K562 (cell line): ENCODE measurements around the gene CASP7. TPM values are rescaled to one million over a fixed set of nuclear protein-coding genes. Genes with fewer than 3 reads are reported as not detected.

ENCODE experiments used
- ATAC-seq: fragments of 200-7000 bp; cut with Tn5 transposase; 3 replicates; pipeline ENCODE4 v1.9.1; 2020; ENCODE audit warnings: moderate library complexity
- BruUV-seq: library from RNA; stranded (reverse); fragments of 400-500 nt; replicated peaks from 2 replicates; lab custom pipeline; 2021; lab: Mats Ljungman, UMichigan
- CTCF ChIA-PET: fragments of 300-600 bp; formaldehyde crosslinking; extraction: SDS; loops from one replicate; lab custom pipeline; 2021; ENCODE audit warnings: low intra/inter-chr PET ratio; lab: Yijun Ruan, JAX
- POLR2A ChIA-PET: fragments of 300-600, 350-650 bp; sonication (Branson Sonifier 250); formaldehyde crosslinking; extraction: SDS; loops from one replicate; lab custom pipeline; 2021; ENCODE audit warnings: antibody characterized with exemption, inconsistent platforms; lab: Yijun Ruan, JAX
- DNase-seq, 4 experiments: peaks; one replicate each; pipeline versions ENCODE4 v3.0.0 to v3.0.0-alpha.2; 2011 to 2018; ENCODE audit warnings: low spot score in 3 of 4, mixed read lengths in 3 of 4; ENCODE audit errors: extremely low read depth in 1 of 4
- FAIRE-seq: peaks from 2 replicates; lab custom pipeline; 2011; peaks lifted over from hg19 to GRCh38; lab: Jason Lieb, UNC
- H2AFZ ChIP-seq: 2 replicates; pipeline ENCODE4 v1.6.0; 2011; ENCODE audit warnings: low read depth, low read length, control low read depth, inconsistent platforms
- H3K27ac ChIP-seq: fragments of 200-600 bp; 3 replicates; pipeline ENCODE4 v1.8.0; 2011; ENCODE audit warnings: low read depth, mild to moderate bottlenecking, control low read depth, inconsistent platforms, low read length, moderate library complexity, mixed read lengths; ENCODE audit errors: extremely low read depth
- H3K27me3 ChIP-seq, 2 experiments: fragments of 300-600 bp in 1 of 2; 2 replicates in 1 of 2; 3 replicates in 1 of 2; pipeline versions ENCODE4 v1.6.0 to v1.8.0; 2011; ENCODE audit warnings: inconsistent platforms in 2 of 2, low read length in 2 of 2, mild to moderate bottlenecking in 1 of 2, mixed read lengths in 1 of 2, moderate library complexity in 1 of 2; ENCODE audit not compliant: control insufficient read depth in 2 of 2, insufficient read depth in 2 of 2
- H3K36me3 ChIP-seq: fragments of 300-600 bp; 3 replicates; pipeline ENCODE4 v1.8.0; 2011; ENCODE audit warnings: mild to moderate bottlenecking, low read length, inconsistent platforms; ENCODE audit not compliant: control insufficient read depth, insufficient read depth
- H3K4me1 ChIP-seq, 2 experiments: fragments of 200-600 bp in 1 of 2; replicated peaks in 1 of 2; 2 replicates in 1 of 2; 3 replicates in 1 of 2; pipeline versions ENCODE4 v1.5.1 to v1.8.0; 2011; ENCODE audit warnings: inconsistent platforms in 2 of 2, low read length in 2 of 2, mild to moderate bottlenecking in 1 of 2, mixed read lengths in 1 of 2, moderate library complexity in 1 of 2; ENCODE audit not compliant: control insufficient read depth in 2 of 2, insufficient read depth in 2 of 2
- H3K4me2 ChIP-seq: 2 replicates; pipeline ENCODE4 v1.6.1; 2011; ENCODE audit warnings: low read length, control low read depth, inconsistent platforms, mixed read lengths; ENCODE audit not compliant: insufficient read depth
- H3K4me3 ChIP-seq: fragments of 200-600 bp; sonication (generic), shearing (Covaris generic); 2 replicates; pipeline ENCODE4 v1.5.1; 2016; ENCODE audit warnings: control low read depth, inconsistent platforms
- H3K79me2 ChIP-seq: fragments of 200-600 bp; 3 replicates; pipeline ENCODE4 v1.8.0; 2011; ENCODE audit warnings: low read length, inconsistent platforms; ENCODE audit not compliant: control insufficient read depth, insufficient read depth
- H3K9ac ChIP-seq, 2 experiments: 2 replicates each; pipeline versions ENCODE4 v1.6.0 to v1.6.1; 2011; ENCODE audit warnings: low read depth in 2 of 2, low read length in 2 of 2, control low read depth in 1 of 2, inconsistent platforms in 1 of 2, mild to moderate bottlenecking in 1 of 2, mixed read lengths in 1 of 2; ENCODE audit not compliant: insufficient read depth in 1 of 2
- H3K9me1 ChIP-seq: one replicate; pipeline ENCODE4 v1.6.0; 2011; ENCODE audit warnings: inconsistent platforms, mild to moderate bottlenecking, low read length, moderate library complexity; ENCODE audit not compliant: control insufficient read depth, insufficient read depth
- H3K9me3 ChIP-seq: replicated peaks from 2 replicates; pipeline ENCODE4 v1.5.1; 2011; ENCODE audit warnings: low read depth, low read length, inconsistent platforms; ENCODE audit not compliant: control insufficient read depth, insufficient read depth
- H4K20me1 ChIP-seq: replicated peaks from 2 replicates; pipeline ENCODE4 v1.6.1; 2011; ENCODE audit warnings: low read length, inconsistent platforms, mixed read lengths; ENCODE audit not compliant: control insufficient read depth, insufficient read depth
- DNMT1 ChIP-seq: fragments of 450-650 bp; IDR thresholded peaks from 2 replicates; pipeline ENCODE4 v1.6.1; 2016; ENCODE audit warnings: antibody characterized with exemption, mild to moderate bottlenecking
- HDGF ChIP-seq: fragments of 450-650 bp; IDR thresholded peaks from 2 replicates; pipeline ENCODE4 v1.6.1; 2016
- HEY1 ChIP-seq: fragments of 250-450 bp; sonication (Bioruptor Pico); IDR thresholded peaks from 2 replicates; pipeline ENCODE4 v1.5.0; 2020; ENCODE audit warnings: mild to moderate bottlenecking, moderate library complexity, borderline replicate concordance
- KDM2B ChIP-seq: fragments of 250-450 bp; sonication (Bioruptor Pico); IDR thresholded peaks from 2 replicates; pipeline ENCODE4 v1.8.0; 2021; ENCODE audit warnings: mild to moderate bottlenecking, moderate library complexity
- MIER1 ChIP-seq: fragments of 450-650 bp; IDR thresholded peaks from 2 replicates; pipeline ENCODE4 v1.6.1; 2016; ENCODE audit warnings: antibody characterized with exemption, mild to moderate bottlenecking, low read depth
- NR2F6 ChIP-seq: fragments of 450-650 bp; formaldehyde crosslinking; IDR thresholded peaks from 2 replicates; pipeline ENCODE4 v1.4.0; 2020; ENCODE audit warnings: mild to moderate bottlenecking
- PTTG1 ChIP-seq: fragments of 450-650 bp; IDR thresholded peaks from 2 replicates; pipeline ENCODE4 v1.6.1; 2016; ENCODE audit warnings: low read depth, mild to moderate bottlenecking, missing genetic modification characterization, missing compliant biosample characterization
- SREBF1 ChIP-seq: fragments of 150-350 bp; IDR thresholded peaks from 2 replicates; pipeline ENCODE4 v1.6.1; 2014; ENCODE audit warnings: antibody characterized with exemption, low read depth, low read length, borderline replicate concordance
- STAT5A ChIP-seq: IDR thresholded peaks from 2 replicates; pipeline ENCODE4 v1.6.1; 2012; ENCODE audit warnings: low read length, inconsistent platforms, borderline replicate concordance
- TCF3 ChIP-seq: sonication (generic); formaldehyde crosslinking; IDR thresholded peaks from 2 replicates; pipeline ENCODE4 v1.4.0; 2020; ENCODE audit warnings: mild to moderate bottlenecking, missing genetic modification reagents
- ZBTB7A ChIP-seq: IDR thresholded peaks from 2 replicates; pipeline ENCODE4 v1.6.1; 2011; ENCODE audit warnings: low read depth, mild to moderate bottlenecking, low read length, moderate library complexity, borderline replicate concordance; ENCODE audit not compliant: control insufficient read depth
- ZNF444 ChIP-seq: fragments of 250-450 bp; sonication (Bioruptor Pico); IDR thresholded peaks from 2 replicates; pipeline ENCODE4 v1.4.0; 2020; ENCODE audit warnings: mild to moderate bottlenecking, moderate library complexity
- WGBS: fragments of 100-300 bp; shearing (Covaris generic); methylation state at CpG from one replicate; pipeline ENCODE4 v1.1.6; 2016; ENCODE audit warnings: low coverage, mixed read lengths; ENCODE audit not compliant: insufficient coverage; ENCODE audit errors: missing lambda C conversion rate; 5-methylcytosine and 5-hydroxymethylcytosine counted together
- in situ Hi-C: fragments of 300-500 bp; cut with MboI; formaldehyde crosslinking; loops from 4 replicates; pipeline ENCODE4 v1.15.0; 2018; ENCODE audit warnings: inconsistent platforms, mixed read lengths
- intact Hi-C: fragments of 100-400 bp; cut with micrococcal nuclease; formaldehyde crosslinking; loops from 2 replicates; pipeline ENCODE4 v1.14.2; 2022
- polyA plus RNA-seq, 8 experiments: library from polyadenylated mRNA; depleted of rRNA in 4 of 8; stranded (reverse) in 5 of 8; unstranded in 3 of 8; fragments of >200 nt; fragmentation: Nextera tagmentation in 2 of 8; fragmentation: Illumina TruSeq in 1 of 8; extraction: Ambion mirVana in 2 of 8; extraction: Trizol in 1 of 8; gene quantifications; 2 replicates each; pipeline versions ENCODE4 v1.2.1 to v1.2.3, GENCODE V29; 2011 to 2014; ENCODE audit warnings: inconsistent platforms in 1 of 8, missing spikeins in 1 of 8
- total RNA-seq, 7 experiments: library from RNA; depleted of rRNA in 6 of 7; stranded (reverse); fragments of >200 nt in 6 of 7; fragmentation: Illumina TruSeq in 2 of 7; extraction: Trizol in 2 of 7; gene quantifications; 2 replicates each; pipeline versions ENCODE4 v1.2.1 to v1.2.3, GENCODE V29; 2011 to 2021; ENCODE audit warnings: low replicate concordance in 1 of 7
- TF ChIP-seq, protein P1 (sequence below): fragments of 450-650 bp; IDR thresholded peaks from 2 replicates; pipeline ENCODE4 v1.7.1; 2018; ENCODE audit warnings: mild to moderate bottlenecking, low read depth; ENCODE audit not compliant: partially characterized antibody
- TF ChIP-seq, protein P2 (sequence below): fragments of 450-650 bp; formaldehyde crosslinking; IDR thresholded peaks from 2 replicates; pipeline ENCODE4 v1.4.0; 2022; ENCODE audit warnings: missing genetic modification characterization
- TF ChIP-seq, protein P3 (sequence below): fragments of 250-450 bp; sonication (Bioruptor Pico); IDR thresholded peaks from 2 replicates; pipeline ENCODE4 v1.8.0; 2022; ENCODE audit warnings: inconsistent platforms, mild to moderate bottlenecking, moderate library complexity, borderline replicate concordance

The CASP7 gene
- total and polyA plus RNA-seq, 9 of the 15 experiments (the other 6 are each of a cell fraction or from before 2014, with no cell fraction given): 2.2 to 23.3 (median 9.0) TPM

DNA sequence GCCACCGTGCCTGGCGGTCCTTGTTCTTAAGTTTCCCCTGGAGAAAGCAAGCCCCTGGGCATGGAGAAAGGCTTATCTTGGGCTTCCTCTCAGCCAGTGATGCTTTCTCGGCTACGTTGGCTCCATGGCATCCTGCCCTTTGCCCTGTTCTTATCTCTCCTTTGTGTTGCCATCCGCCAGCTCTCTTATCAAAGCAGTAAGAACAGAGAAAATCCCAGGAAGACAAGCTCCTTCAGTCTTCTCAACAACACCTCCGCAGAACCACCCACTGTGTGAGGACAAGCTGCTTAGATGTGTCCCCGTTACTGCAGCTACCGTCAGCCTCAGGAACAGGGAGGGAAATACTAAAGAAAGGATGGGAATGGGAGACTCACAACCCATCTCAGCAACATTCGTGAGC lies 75.1 kb downstream of the CASP7 start:
- FAIRE-seq: no peak
- ChIA-PET POLR2A (interaction anchor here (0.7 kb wide), 1 partner anchor 14 kb away, joined by 3 read pairs; no protein-coding TSS in a partner anchor), CTCF (no interaction called here)
- H3K9me1 ChIP-seq: no peaks in the 10 kb centered on the region
- TF ChIP-seq TCF3 (CRISPR knock-in tag) (no peak), STAT5A (no peak), NR2F6 (CRISPR knock-in tag) (no peak), HEY1 (CRISPR knock-in tag) (no peak), ZBTB7A (no peak), KDM2B (no peak), DNMT1 (no peak), SREBF1 (no peak), HDGF (no peak), ZNF444 (no peak), MIER1 (no peak), PTTG1 (tag) (no peak)
- TF ChIP-seq, protein P1, sequence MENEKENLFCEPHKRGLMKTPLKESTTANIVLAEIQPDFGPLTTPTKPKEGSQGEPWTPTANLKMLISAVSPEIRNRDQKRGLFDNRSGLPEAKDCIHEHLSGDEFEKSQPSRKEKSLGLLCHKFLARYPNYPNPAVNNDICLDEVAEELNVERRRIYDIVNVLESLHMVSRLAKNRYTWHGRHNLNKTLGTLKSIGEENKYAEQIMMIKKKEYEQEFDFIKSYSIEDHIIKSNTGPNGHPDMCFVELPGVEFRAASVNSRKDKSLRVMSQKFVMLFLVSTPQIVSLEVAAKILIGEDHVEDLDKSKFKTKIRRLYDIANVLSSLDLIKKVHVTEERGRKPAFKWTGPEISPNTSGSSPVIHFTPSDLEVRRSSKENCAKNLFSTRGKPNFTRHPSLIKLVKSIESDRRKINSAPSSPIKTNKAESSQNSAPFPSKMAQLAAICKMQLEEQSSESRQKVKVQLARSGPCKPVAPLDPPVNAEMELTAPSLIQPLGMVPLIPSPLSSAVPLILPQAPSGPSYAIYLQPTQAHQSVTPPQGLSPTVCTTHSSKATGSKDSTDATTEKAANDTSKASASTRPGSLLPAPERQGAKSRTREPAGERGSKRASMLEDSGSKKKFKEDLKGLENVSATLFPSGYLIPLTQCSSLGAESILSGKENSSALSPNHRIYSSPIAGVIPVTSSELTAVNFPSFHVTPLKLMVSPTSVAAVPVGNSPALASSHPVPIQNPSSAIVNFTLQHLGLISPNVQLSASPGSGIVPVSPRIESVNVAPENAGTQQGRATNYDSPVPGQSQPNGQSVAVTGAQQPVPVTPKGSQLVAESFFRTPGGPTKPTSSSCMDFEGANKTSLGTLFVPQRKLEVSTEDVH: no peak
- TF ChIP-seq, protein P2, sequence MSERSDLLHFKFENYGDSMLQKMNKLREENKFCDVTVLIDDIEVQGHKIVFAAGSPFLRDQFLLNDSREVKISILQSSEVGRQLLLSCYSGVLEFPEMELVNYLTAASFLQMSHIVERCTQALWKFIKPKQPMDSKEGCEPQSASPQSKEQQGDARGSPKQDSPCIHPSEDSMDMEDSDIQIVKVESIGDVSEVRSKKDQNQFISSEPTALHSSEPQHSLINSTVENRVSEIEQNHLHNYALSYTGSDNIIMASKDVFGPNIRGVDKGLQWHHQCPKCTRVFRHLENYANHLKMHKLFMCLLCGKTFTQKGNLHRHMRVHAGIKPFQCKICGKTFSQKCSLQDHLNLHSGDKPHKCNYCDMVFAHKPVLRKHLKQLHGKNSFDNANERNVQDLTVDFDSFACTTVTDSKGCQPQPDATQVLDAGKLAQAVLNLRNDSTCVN (CRISPR knock-in tag): no peak
- TF ChIP-seq, protein P3, sequence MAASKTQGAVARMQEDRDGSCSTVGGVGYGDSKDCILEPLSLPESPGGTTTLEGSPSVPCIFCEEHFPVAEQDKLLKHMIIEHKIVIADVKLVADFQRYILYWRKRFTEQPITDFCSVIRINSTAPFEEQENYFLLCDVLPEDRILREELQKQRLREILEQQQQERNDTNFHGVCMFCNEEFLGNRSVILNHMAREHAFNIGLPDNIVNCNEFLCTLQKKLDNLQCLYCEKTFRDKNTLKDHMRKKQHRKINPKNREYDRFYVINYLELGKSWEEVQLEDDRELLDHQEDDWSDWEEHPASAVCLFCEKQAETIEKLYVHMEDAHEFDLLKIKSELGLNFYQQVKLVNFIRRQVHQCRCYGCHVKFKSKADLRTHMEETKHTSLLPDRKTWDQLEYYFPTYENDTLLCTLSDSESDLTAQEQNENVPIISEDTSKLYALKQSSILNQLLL: no peak
- H3K9me3 ChIP-seq: no peaks in the 10 kb centered on the region
- 2% methylated on average over 8 of the region's 9 CpGs for WGBS
- no peak overlapping the region for H2AFZ ChIP-seq
- no peak overlapping the region for H3K9ac ChIP-seq
- no TSS peak for BruUV-seq
- intact Hi-C loops (no loop called here), in situ Hi-C loops (no loop called here)
- peaks cover 2 to 15% of the 10 kb centered on the region in 2 experiments; a peak in 2 of 5 replicates for H3K27me3 ChIP-seq
- DNase-seq: no peak
- no peak for ATAC-seq
- H3K36me3 ChIP-seq: no peaks in the 10 kb centered on the region
- no peak overlapping the region for H3K4me3 ChIP-seq
- no peaks in the 10 kb centered on the region for H3K4me1 ChIP-seq
- H3K4me2 ChIP-seq: no peak overlapping the region
- H3K79me2 ChIP-seq: no peaks in the 10 kb centered on the region
- no peaks in the 10 kb centered on the region for H4K20me1 ChIP-seq
- H3K27ac ChIP-seq: no peak overlapping the region
